Measurements from ENCODE around the gene DLX5.

The DLX5 gene

GRCh38 chr7:97018126-97018601, 6.5 kb downstream of the DLX5 start:
- no peak for DNase-seq (ENCODE audit: low spot score)

- DNase-seq (ENCODE audit: low spot score), result no peak
These were observed 7.2 kb downstream of the DLX5 start for GRCh38 chr7:97017192-97018125.

- no peak for DNase-seq (ENCODE audit: low spot score)
These were observed 8.0 kb downstream of the DLX5 start for GRCh38 chr7:97016381-97017191.

DNA sequence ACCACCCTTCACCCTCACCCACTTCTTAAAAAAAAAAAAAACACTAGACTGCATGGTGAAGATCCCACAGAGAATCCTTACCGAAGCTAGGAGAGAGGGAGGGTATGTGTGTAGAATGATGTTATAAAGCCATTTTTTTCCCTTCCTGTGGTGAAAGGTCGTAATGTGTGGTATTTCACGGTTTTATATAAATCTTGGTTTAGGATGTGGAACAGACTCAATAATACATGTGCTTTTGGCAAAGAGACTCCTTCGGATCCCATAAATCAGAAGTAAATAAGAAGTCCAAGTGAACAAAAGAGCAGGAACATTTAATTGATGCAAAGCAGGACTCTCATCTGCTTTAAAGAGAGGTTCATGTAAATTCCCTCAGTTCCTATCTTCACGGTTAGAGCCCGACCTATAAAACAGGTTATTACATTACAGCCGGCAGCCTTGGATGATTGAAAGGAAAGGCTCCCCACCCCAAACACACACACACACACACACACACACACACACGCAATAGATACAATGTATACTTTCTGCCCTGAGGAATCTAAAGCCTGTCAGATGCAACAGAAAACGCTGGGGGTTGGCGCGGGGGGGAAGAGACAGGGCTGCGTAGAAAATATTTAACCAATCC, 8.8 kb downstream of the DLX5 start:
- DNase-seq (ENCODE audit: low spot score), result no peak

DNA sequence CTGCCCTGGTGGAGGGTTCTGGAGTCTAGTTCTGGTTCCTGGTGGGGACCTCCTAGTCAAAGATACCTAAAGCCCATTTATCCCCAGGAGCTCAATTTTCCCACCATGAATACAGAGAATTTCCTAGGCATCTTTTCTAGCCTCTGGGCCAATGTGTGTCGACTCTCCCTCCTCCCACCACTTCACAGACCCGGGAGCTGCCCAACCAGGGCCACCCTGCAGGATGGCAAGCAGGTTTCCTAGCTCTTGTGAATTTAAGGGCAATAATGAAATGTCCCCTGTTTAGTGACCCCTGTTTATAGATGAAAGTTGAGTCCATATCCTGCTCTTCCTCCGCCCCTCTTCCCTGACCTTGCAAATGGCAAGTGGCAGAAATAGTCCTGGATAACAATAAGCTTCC, 9.4 kb downstream of the DLX5 start:
- DNase-seq (ENCODE audit: low spot score), result no peak

GRCh38 chr7:97014145-97014750, 10.4 kb downstream of the DLX5 start:
- no peak for DNase-seq (ENCODE audit: low spot score)

GRCh38 chr7:97013845-97014134, 10.8 kb downstream of the DLX5 start:
- no peak for DNase-seq (ENCODE audit: low spot score)

DNA sequence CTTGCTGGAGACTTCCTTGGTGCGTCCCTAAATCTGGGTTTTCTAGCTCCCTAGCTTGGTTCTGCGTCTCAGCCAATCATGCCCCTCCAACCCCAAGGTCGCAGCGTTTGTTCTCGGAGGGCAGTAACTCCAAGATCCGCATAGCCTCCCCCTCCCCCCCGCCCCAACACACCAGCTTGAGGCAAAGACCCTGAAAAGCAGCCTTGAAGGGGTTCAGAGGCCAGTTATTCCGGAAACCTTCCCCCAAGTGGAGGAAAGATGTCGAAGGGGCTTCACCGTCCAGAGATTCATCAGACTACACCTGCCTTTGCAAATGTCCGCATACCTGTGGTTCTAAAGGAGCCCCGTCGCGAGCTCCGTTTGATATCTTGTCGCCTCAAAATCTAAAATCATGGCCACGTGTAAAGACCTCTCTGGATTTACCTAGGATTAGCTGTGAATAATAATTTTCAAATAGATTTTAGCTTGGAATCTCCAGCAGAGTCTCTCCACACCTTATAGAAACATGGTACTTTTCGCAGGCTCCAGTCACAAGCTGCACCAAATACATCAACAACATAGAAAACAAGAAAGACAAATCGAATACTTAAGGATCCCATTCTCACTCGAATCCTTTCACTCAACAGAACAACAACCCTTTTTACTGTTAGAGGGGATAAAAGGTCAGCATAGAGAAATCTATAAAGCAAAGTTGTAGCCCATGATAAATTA, 11.3 kb downstream of the DLX5 start:
- no peak for DNase-seq (ENCODE audit: low spot score)

- no peak for DNase-seq (ENCODE audit: low spot score)
These were observed 12.1 kb downstream of the DLX5 start for GRCh38 chr7:97012365-97013133.

- DNase-seq (ENCODE audit: low spot score), result no peak
These were observed 12.9 kb downstream of the DLX5 start for GRCh38 chr7:97011536-97012364.

GRCh38 chr7:97011104-97011503, 13.5 kb downstream of the DLX5 start:
- DNase-seq (ENCODE audit: low spot score), result no peak

DNA sequence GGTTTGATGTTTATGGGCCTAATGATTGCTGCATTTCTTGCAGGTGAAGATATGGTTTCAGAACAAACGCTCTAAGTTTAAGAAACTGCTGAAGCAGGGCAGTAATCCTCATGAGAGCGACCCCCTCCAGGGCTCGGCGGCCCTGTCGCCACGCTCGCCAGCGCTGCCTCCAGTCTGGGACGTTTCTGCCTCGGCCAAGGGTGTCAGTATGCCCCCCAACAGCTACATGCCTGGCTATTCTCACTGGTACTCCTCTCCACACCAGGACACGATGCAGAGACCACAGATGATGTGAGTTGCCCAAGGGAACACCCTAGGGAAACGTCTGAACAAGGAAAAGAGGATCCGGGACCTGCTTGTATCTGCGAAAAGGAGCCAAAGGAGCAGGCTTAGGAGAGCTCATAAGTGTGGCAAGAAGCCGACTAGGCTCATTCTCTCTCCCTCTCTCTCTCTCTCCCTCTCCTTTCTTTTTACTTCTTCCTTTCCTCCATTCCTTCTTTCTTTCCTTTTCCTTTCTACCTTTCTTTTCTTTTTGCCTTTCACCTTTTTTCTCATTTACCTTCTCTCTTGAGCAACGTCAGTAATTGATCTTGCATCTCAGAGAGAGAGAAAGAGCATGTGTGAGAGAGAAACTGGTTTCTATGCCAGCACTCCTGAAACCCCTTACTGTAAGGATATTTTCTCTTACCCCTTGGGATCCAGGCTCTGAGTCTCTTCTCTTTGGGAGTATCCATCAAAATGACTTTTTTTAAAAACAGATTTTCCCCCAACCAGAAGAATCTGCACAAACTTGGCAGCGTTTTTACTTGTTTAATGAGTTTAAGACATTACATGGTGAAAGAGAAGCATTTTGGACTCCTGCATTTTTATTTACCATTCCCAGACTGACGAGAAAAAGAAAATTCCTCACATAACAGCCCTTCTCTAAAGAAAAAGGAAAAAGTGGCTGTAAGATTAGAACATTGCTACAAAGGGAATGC, 14.6 kb downstream of the DLX5 start:
- no peak for DNase-seq (ENCODE audit: low spot score)

GRCh38 chr7:97008275-97008917, 16.2 kb downstream of the DLX5 start:
- no peak for DNase-seq (ENCODE audit: low spot score)

DNA sequence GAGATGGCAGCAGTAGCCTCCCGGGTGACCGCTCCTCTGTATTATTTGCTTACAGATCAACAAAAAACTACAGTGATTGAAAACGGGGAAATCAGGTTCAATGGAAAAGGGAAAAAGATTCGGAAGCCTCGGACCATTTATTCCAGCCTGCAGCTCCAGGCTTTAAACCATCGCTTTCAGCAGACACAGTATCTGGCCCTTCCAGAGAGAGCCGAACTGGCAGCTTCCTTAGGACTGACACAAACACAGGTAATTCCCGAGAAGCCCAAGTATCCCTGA, 17.1 kb downstream of the DLX5 start:
- no peak for DNase-seq (ENCODE audit: low spot score)

- DNase-seq (ENCODE audit: low spot score), result no peak
These were observed 17.6 kb downstream of the DLX5 start for GRCh38 chr7:97006816-97007582.

DNA sequence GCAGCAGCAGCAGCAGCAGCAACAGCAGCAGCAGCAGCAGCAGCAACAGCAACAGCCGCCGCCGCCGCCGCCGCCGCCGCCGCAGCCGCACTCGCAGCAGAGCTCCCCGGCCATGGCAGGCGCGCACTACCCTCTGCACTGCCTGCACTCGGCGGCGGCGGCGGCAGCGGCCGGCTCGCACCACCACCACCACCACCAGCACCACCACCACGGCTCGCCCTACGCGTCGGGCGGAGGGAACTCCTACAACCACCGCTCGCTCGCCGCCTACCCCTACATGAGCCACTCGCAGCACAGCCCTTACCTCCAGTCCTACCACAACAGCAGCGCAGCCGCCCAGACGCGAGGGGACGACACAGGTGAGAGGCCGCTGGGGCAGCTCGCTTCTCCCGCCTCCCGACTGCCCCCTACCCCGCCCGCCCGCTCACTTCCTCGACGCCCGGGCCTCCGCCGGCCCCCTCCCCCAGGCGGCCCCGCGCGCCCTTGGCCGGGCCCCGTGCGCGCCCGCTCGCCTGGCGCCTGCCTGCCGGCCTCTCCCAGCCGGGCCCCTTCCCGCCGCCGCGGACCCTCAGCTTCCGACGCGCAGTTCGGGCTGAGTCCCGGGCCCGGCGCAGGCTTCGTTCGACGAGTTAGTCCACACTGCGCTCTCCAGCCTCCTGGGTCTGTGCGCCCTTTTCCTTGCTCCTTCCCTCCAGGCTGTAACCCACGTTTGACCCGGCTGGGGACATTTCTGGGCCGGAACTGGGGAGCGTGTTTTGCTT, 18.4 kb downstream of the DLX5 start:
- DNase-seq (ENCODE audit: low spot score), result peak; percentile 65

All from AG20443 (cell line).